ACC112 (cell line): ENCODE results near the gene ZFP91.

Experiments
- H2AFZ ChIP-seq: fragments of 200-600 bp; sonication (generic); one replicate; pipeline ENCODE4 v1.6.0; 2017; ENCODE audit warnings: antibody characterized with exemption, low read length; ENCODE audit not compliant: unreplicated experiment
- H3K27ac ChIP-seq: fragments of 200-600 bp; sonication (generic); 2 replicates; pipeline ENCODE4 v1.5.1; 2014; ENCODE audit warnings: low read depth, mild to moderate bottlenecking, antibody characterized with exemption, low read length, moderate library complexity
- H3K27me3 ChIP-seq: fragments of 200-600 bp; sonication (generic); 2 replicates; pipeline ENCODE4 v1.6.1; 2014; ENCODE audit warnings: mild to moderate bottlenecking, antibody characterized with exemption, low read length, moderate library complexity, mixed read lengths; ENCODE audit not compliant: insufficient read depth
- H3K36me3 ChIP-seq: fragments of 200-600 bp; sonication (generic); 2 replicates; pipeline ENCODE4 v1.6.1; 2016; ENCODE audit warnings: mild to moderate bottlenecking, antibody characterized with exemption, low read length, moderate library complexity, mixed read lengths; ENCODE audit not compliant: insufficient read depth
- H3K4me1 ChIP-seq: fragments of 200-600 bp; sonication (generic); one replicate; pipeline ENCODE4 v1.6.1; 2016; ENCODE audit warnings: low read length, mixed read lengths; ENCODE audit not compliant: insufficient read depth, unreplicated experiment, control insufficient read depth
- H3K4me3 ChIP-seq: fragments of 200-600 bp; sonication (generic); 2 replicates; pipeline ENCODE4 v1.5.1; 2014; ENCODE audit warnings: mild to moderate bottlenecking, low read depth, low read length
- H3K79me2 ChIP-seq: fragments of 200-600 bp; sonication (generic); one replicate; pipeline ENCODE4 v1.6.0; 2016; ENCODE audit warnings: low read length; ENCODE audit not compliant: control insufficient read depth, unreplicated experiment, insufficient read depth

ZFP91 gene

GRCh38 chr11:58647141-58647699, 68.4 kb downstream of the ZFP91 start:
- Histone ChIP-seq H3K4me3 (no peak overlapping the region), H2AFZ (no peak overlapping the region), H3K36me3 (no peaks in the 10 kb centered on the region), H3K4me1 (no peaks in the 10 kb centered on the region), H3K27me3 (peaks cover 28% of the 10 kb centered on the region), H3K27ac (no peak overlapping the region), H3K79me2 (no peaks in the 10 kb centered on the region)

- Histone ChIP-seq H3K79me2 (no peaks in the 10 kb centered on the region), H3K4me1 (no peaks in the 10 kb centered on the region), H2AFZ (no peak overlapping the region), H3K36me3 (no peaks in the 10 kb centered on the region), H3K4me3 (no peak overlapping the region), H3K27me3 (peaks cover 23% of the 10 kb centered on the region), H3K27ac (no peak overlapping the region)
Measured at GRCh38 chr11:58647866-58648265, 69.0 kb downstream of the ZFP91 start.

GRCh38 chr11:58649623-58650022, 70.8 kb downstream of the ZFP91 start:
- H3K4me1 ChIP-seq, result no peaks in the 10 kb centered on the region
- H2AFZ ChIP-seq, result no peak overlapping the region
- H3K4me3 ChIP-seq, result no peak overlapping the region
- H3K27me3 ChIP-seq, result peaks cover 8% of the 10 kb centered on the region; the same call in 1 of the 2 replicates
- H3K36me3 ChIP-seq, result no peaks in the 10 kb centered on the region
- H3K27ac ChIP-seq, result no peak overlapping the region
- no peaks in the 10 kb centered on the region for H3K79me2 ChIP-seq

- no peak overlapping the region for H2AFZ ChIP-seq
- peaks cover 7% of the 10 kb centered on the region; the same call in 1 of the 2 replicates for H3K27me3 ChIP-seq
- H3K79me2 ChIP-seq, result no peaks in the 10 kb centered on the region
- no peak overlapping the region for H3K4me3 ChIP-seq
- no peaks in the 10 kb centered on the region for H3K36me3 ChIP-seq
- no peak overlapping the region for H3K27ac ChIP-seq
- no peaks in the 10 kb centered on the region for H3K4me1 ChIP-seq
Measured at GRCh38 chr11:58650496-58650895, 71.6 kb downstream of the ZFP91 start.

- Histone ChIP-seq H3K27ac (no peak overlapping the region), H3K4me1 (no peaks in the 10 kb centered on the region), H3K79me2 (no peaks in the 10 kb centered on the region), H3K4me3 (no peak overlapping the region), H3K36me3 (no peaks in the 10 kb centered on the region), H2AFZ (no peak overlapping the region), H3K27me3 (no peaks in the 10 kb centered on the region)
Measured at GRCh38 chr11:58652726-58653280, 73.9 kb downstream of the ZFP91 start.

- H3K27me3 ChIP-seq, result no peaks in the 10 kb centered on the region
- H3K36me3 ChIP-seq, result no peaks in the 10 kb centered on the region
- H2AFZ ChIP-seq, result no peak overlapping the region
- H3K4me3 ChIP-seq, result no peak overlapping the region
- no peaks in the 10 kb centered on the region for H3K79me2 ChIP-seq
- no peak overlapping the region for H3K27ac ChIP-seq
- H3K4me1 ChIP-seq, result no peaks in the 10 kb centered on the region
Measured at GRCh38 chr11:58654079-58654907, 75.4 kb downstream of the ZFP91 start.

GRCh38 chr11:58654908-58655296, 76.0 kb downstream of the ZFP91 start:
- no peaks in the 10 kb centered on the region for H3K36me3 ChIP-seq
- H3K4me3 ChIP-seq, result no peak overlapping the region
- no peaks in the 10 kb centered on the region for H3K27me3 ChIP-seq
- no peak overlapping the region for H2AFZ ChIP-seq
- H3K27ac ChIP-seq, result no peak overlapping the region
- H3K4me1 ChIP-seq, result no peaks in the 10 kb centered on the region
- no peaks in the 10 kb centered on the region for H3K79me2 ChIP-seq

GRCh38 chr11:58656348-58656747, 77.5 kb downstream of the ZFP91 start:
- Histone ChIP-seq H3K4me1 (no peaks in the 10 kb centered on the region), H3K79me2 (no peaks in the 10 kb centered on the region)

GRCh38 chr11:58658623-58659022, 79.8 kb downstream of the ZFP91 start:
- H2AFZ ChIP-seq, result no peak overlapping the region
- H3K4me3 ChIP-seq, result no peak overlapping the region
- no peak overlapping the region for H3K27ac ChIP-seq
- peaks cover 12% of the 10 kb centered on the region; the same call in 1 of the 2 replicates for H3K27me3 ChIP-seq
- H3K79me2 ChIP-seq, result no peaks in the 10 kb centered on the region
- H3K4me1 ChIP-seq, result no peaks in the 10 kb centered on the region
- no peaks in the 10 kb centered on the region for H3K36me3 ChIP-seq

More at GRCh38 chr11:58656348-58656747, 77.5 kb downstream of the ZFP91 start:
- Histone ChIP-seq H3K4me3 (no peak overlapping the region), H3K27ac (no peak overlapping the region), H3K36me3 (no peaks in the 10 kb centered on the region), H2AFZ (no peak overlapping the region), H3K27me3 (no peaks in the 10 kb centered on the region)

GRCh38 chr11:58659404-58659803, 80.5 kb downstream of the ZFP91 start:
- Histone ChIP-seq H3K27me3 (peaks cover 18% of the 10 kb centered on the region; the same call in 1 of the 2 replicates), H2AFZ (no peak overlapping the region), H3K79me2 (no peaks in the 10 kb centered on the region), H3K4me1 (no peaks in the 10 kb centered on the region), H3K36me3 (no peaks in the 10 kb centered on the region), H3K4me3 (no peak overlapping the region), H3K27ac (no peak overlapping the region)
